Measurements from ENCODE around the gene IFIT2.

Gene IFIT2

DNA sequence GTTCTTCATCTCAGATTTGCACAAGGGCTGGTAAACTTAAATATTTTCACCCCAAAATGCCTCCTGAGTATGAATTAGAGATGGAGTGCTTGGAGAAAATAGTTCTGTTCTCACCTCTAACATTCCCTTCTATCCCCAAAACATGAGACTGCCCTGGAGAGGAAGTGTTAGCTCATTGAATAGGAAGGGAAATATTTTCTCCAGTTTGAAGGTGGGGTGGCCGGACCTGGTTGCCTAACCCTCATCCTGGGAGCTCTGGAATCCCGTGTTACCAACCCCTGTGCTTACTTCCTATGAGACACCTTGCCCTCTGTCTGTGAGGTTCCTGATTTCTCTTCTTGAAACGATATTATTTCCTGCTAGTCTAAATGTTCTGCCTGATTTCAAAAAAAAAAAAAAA is 779 bp downstream of the IFIT2 start:
- DNase-seq (ENCODE audit: low read depth): peak; percentile 45
- TF ChIP-seq, protein P1, sequence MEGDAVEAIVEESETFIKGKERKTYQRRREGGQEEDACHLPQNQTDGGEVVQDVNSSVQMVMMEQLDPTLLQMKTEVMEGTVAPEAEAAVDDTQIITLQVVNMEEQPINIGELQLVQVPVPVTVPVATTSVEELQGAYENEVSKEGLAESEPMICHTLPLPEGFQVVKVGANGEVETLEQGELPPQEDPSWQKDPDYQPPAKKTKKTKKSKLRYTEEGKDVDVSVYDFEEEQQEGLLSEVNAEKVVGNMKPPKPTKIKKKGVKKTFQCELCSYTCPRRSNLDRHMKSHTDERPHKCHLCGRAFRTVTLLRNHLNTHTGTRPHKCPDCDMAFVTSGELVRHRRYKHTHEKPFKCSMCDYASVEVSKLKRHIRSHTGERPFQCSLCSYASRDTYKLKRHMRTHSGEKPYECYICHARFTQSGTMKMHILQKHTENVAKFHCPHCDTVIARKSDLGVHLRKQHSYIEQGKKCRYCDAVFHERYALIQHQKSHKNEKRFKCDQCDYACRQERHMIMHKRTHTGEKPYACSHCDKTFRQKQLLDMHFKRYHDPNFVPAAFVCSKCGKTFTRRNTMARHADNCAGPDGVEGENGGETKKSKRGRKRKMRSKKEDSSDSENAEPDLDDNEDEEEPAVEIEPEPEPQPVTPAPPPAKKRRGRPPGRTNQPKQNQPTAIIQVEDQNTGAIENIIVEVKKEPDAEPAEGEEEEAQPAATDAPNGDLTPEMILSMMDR (conservative IDR thresholded peaks at IDR 0.05; ENCODE audit: low read depth, low read length): no peak
- H3K4me3 ChIP-seq (ENCODE audit: low read depth, low read length): peak overlapping the region; percentile 53

DNA sequence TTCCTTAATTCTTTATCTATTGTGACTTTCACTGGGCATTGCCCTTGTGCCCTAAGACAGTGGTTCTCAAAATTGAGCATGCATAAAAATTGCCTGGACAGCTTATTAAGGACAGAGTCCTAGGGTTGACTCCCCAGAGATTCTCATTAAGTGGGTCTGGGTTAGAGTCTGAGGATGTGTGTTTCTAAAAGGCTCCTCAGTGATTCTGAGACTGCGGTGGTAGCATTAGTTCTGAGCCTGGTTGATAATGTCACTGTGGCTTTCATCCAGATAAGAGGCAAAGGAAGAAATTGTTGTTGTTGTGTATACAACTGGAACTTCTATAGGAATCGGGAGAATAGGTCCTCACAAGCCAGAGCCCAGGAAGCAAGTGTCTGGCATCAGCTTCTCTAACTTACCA is 1.3 kb downstream of the IFIT2 start:
- DNase-seq (ENCODE audit: low read depth): no peak
- H3K4me3 ChIP-seq (ENCODE audit: low read depth, low read length): peak overlapping the region; percentile 53
- TF ChIP-seq, protein P1 (conservative IDR thresholded peaks at IDR 0.05; ENCODE audit: low read depth, low read length): no peak

DNA sequence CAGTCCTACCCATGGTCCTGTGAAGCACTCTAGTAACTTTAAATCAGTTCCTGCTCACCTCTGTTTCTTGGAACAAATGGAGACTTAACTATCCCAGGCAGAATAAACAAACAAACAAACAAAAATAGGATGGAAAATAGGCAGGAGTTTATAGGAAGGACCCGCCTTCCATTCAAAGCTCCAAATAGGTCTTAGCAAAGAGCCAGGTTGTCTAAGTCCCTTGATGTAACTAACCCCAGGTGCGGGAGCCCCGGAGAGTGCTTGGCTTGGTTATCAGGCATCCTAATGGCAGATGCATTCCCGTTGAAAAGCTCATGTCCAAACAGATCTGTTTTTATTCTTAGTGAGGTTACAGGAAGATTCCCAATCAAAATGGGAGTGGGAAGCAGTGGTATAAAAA is 2.2 kb downstream of the IFIT2 start:
- TF ChIP-seq, protein P1 (conservative IDR thresholded peaks at IDR 0.05; ENCODE audit: low read depth, low read length): no peak
- DNase-seq (ENCODE audit: low read depth): no peak
- peak overlapping the region; percentile 53 for H3K4me3 ChIP-seq (ENCODE audit: low read depth, low read length)

DNA sequence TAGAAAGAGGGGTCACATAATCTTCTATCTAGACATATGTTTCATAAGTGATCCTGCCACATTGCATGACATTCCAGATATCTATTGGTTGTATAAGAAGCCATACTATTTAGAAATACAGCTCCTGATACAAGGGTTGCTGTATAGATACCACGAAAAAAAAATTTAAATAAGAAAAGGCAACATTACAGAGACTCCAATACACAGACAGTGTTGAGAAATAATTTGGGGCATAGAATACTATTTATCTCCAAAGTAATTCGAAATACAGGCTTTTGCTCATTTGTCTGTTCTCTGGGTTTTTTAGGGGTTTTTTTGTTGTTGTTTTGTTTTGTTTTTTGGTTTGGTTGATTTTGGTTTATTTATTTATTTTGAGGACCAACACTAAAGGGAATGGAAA is 2.6 kb downstream of the IFIT2 start:
- TF ChIP-seq, protein P1 (conservative IDR thresholded peaks at IDR 0.05; ENCODE audit: low read depth, low read length): no peak
- DNase-seq (ENCODE audit: low read depth): no peak
- no peak overlapping the region for H3K4me3 ChIP-seq (ENCODE audit: low read depth, low read length)

DNA sequence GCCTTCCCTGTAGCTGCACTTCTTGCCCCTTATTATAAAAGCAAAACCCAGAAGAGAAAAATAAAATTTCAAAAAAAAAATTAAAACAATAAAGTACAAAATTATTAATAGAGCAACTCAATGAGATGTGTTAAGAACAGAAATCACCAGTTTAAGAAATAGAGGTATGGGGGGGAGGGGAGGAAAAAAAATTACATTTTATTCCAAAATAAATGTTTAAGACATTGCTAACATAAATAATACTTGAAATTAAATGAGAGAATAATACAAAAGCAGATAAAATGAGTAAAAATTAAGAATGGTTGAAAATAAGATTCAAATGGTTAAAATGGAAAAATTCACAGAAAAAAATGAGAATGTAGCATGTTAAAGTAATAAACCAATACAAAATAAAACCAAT is 3.1 kb downstream of the IFIT2 start:
- TF ChIP-seq, protein P1 (conservative IDR thresholded peaks at IDR 0.05; ENCODE audit: low read depth, low read length): no peak
- no peak for DNase-seq (ENCODE audit: low read depth)
- no peak overlapping the region for H3K4me3 ChIP-seq (ENCODE audit: low read depth, low read length)

DNA sequence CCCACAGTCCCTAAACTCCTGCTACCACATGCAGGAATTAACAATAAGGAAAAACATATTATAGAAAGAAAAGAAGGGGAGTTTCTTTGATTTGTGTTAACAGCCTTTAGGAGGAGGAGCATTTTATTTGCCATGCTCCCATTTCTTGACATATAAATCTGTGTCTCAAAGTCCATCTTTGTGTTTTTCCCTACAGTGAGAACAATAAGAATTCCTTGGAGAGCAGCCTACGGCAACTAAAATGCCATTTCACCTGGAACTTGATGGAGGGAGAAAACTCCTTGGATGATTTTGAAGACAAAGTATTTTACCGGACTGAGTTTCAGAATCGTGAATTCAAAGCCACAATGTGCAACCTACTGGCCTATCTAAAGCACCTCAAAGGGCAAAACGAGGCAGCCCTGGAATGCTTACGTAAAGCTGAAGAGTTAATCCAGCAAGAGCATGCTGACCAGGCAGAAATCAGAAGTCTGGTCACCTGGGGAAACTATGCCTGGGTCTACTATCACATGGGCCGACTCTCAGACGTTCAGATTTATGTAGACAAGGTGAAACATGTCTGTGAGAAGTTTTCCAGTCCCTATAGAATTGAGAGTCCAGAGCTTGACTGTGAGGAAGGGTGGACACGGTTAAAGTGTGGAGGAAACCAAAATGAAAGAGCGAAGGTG is 4.1 kb downstream of the IFIT2 start:
- TF ChIP-seq, protein P1 (conservative IDR thresholded peaks at IDR 0.05; ENCODE audit: low read depth, low read length): no peak
- no peak for DNase-seq (ENCODE audit: low read depth)

More for the DNA sequence above, 4.1 kb downstream of the IFIT2 start:
- H3K4me3 ChIP-seq (ENCODE audit: low read depth, low read length): no peak overlapping the region
